ENCODE results near the gene BMP2.

BMP2 gene

DNA sequence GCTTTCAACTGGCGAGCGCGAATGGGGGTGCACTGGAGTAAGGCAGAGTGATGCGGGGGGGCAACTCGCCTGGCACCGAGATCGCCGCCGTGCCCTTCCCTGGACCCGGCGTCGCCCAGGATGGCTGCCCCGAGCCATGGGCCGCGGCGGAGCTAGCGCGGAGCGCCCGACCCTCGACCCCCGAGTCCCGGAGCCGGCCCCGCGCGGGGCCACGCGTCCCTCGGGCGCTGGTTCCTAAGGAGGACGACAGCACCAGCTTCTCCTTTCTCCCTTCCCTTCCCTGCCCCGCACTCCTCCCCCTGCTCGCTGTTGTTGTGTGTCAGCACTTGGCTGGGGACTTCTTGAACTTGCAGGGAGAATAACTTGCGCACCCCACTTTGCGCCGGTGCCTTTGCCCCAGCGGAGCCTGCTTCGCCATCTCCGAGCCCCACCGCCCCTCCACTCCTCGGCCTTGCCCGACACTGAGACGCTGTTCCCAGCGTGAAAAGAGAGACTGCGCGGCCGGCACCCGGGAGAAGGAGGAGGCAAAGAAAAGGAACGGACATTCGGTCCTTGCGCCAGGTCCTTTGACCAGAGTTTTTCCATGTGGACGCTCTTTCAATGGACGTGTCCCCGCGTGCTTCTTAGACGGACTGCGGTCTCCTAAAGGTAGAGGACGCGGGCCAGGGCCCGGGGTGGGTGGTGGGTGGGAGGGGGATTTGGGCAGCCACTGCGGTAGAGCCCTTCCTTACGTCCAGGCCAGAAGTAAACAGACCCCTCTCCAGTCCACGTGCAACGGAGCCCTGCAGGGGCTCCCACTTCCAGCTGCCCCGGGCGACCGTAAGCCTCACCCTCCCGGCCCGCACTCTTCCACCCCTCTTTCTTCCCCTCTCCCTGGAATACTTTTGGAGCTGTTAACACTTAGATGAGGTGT lies 998 bp downstream of the BMP2 start:
- no peak for DNase-seq

DNA sequence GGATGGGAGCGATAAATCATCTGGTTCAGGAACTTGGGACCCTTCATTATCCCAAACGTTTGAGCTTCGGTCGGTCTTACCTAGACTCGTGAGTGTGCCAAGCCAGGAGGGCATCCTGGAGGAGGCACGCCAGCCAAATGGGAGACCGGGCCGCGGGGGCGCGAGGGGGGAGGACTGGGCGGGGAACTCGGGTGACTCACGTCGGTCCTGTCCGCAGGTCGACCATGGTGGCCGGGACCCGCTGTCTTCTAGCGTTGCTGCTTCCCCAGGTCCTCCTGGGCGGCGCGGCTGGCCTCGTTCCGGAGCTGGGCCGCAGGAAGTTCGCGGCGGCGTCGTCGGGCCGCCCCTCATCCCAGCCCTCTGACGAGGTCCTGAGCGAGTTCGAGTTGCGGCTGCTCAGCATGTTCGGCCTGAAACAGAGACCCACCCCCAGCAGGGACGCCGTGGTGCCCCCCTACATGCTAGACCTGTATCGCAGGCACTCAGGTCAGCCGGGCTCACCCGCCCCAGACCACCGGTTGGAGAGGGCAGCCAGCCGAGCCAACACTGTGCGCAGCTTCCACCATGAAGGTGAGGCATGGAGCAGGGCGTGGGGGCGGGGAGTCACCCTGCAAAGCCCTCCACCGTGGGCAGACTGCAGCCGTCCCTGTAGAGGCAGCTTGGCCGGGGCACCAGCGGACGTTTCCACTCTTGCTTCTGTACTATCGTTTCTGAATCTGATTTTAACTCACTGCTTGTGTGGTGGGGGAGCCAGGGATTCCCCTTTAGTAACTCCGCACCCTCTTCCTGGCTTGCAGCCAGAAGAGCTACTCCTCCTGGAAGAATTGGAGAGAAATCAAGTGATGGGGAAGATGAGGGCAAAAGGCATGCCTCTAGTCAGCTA lies 2.7 kb downstream of the BMP2 start:
- no peak for DNase-seq

DNA sequence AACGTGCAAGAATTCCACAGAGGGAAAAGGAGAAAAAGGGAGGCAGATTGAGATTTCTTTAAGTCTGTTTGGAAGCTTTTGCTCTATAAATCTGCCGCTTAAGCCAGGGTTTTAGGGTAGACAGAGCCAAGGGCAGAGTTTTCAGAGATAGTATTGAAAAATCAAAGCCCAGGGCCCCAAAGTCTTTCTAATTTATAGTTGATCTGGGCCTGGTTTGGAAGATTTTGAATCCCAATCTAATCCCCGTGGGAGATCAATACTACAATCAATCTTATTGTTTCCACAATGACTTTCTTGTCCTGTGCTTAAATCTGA lies 3.3 kb downstream of the BMP2 start:
- no peak for DNase-seq

DNA sequence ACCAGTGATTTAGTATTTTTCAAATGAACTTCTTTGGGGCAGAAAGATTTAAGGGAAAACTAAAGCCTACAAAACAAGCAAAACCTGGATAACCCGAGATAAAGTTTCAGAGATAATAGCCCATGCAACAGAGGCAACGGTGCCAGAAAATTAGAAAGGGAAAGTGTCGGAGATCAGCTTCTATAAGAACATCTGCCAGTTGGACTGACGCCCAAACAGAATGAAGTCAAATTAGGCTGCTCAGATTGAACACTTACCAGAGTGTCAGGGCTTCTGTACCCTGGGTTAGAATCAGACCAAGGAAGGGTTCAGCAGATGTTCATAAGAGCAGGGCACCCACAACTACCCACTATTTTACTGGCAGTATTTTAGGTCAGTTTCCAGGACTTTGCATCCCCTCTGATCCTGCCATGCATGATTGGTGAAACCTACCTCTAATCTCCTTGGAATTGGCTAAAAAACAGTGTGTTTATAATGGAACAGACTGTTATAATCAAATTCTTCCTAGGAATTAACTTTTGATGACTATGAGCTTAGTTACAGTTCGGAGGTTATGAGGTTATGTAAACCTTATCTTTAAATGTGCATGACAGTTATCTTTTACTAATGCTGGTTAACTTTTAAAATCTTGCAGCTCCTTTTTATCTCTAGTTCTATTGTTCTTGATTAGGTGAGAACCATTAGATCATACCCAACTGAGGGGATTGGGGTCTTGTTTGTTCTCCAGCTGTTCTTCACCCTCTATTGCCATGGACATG lies 13.1 kb downstream of the BMP2 start:
- no peak for DNase-seq

DNA sequence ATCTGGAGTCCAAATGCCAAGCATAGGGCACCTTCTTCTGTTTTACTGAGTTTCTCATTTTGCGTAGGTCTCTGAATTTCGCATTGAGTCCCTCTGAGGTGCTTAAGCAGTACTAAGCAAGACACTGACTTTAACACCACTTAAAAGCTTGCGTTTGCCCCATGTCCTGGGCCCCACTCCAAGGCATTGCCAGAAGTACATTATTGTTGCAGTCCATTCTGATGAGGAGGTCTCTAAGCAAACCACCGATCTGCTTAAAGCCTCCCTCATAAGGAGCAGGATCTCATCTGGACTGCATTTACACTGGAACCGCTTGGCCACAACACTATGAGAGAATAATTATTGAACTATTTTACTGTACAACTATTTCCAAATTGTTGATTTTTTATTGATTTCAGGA lies 16.3 kb downstream of the BMP2 start:
- DNase-seq, result no peak

DNA sequence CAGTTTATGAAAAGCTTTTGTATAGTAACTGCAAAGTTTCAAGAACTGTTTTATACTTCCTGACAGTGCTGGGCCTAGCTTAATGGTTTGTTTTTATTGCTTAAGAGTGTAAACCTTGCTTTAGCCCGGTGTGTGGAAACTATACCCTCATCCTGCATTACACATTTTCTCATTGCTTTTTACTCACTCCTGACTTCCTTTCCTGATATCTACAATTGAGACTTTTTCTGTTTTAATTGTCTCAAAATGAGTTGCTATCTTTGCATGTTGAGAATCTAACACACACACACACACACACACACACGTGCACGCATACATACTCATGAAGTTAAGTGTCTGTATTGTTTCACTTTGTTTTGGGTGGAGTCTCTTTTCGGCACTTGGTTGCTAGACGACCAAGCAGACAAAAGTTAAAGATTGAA lies 16.7 kb downstream of the BMP2 start:
- no peak for DNase-seq

DNA sequence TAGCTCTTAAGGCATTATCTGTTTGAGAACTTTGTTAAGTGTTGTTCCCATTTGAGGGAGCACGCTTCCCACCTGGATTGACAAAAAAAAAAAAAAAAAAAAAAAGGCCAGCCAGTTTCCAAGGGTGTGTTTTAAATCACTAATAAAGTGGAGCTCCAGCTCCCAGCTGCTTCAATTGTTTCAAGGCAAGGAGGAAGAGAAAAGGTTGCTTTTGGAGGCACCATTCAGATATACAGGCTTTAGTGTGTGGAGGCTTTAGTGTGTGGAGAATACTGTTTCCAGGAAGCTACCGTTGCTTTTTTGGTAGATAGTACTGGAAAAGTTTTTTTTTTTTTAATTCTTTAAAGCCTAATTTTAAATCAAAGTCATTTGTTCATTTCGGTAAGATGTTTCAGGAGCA lies 17.3 kb downstream of the BMP2 start:
- no peak for DNase-seq

DNA sequence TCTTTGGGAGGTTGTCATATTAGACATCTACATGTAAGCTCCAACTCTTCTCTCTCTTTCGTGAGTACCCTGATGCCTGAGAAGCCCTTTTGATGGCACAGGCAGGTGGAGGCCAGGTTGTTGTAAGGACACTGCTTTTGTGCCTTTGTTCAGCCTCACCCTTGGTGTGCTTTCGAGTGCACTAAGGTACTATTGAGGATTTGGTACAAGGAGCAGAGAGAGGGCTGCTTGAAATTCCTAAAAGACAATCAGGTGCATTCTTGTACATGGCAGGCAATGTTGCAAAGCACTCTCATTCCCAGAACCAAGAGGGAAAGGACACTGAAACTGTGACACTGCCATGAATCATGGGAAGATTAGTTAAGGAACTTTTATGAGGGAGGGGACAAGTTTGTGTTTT lies 19.1 kb downstream of the BMP2 start:
- no peak for DNase-seq

DNA sequence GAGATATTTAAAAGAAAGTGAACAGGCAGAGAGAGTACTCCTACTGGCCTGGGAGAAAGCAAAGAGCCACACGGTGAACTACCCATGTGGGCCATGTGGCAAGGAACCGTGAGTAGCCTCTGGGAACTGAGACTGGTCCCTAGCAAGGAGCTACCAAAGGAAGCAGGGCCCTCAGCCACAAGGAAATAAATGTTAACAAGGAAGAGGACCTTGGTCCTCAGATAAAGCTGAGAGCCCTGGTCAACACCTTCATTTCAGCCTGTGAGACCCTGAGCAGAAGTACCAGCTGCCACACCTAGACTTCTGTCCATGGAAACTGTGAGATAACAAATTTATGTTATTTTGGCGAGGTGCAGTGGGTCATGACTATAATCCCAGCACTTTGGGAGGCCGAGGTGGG lies 25.3 kb downstream of the BMP2 start:
- DNase-seq, result no peak

DNA sequence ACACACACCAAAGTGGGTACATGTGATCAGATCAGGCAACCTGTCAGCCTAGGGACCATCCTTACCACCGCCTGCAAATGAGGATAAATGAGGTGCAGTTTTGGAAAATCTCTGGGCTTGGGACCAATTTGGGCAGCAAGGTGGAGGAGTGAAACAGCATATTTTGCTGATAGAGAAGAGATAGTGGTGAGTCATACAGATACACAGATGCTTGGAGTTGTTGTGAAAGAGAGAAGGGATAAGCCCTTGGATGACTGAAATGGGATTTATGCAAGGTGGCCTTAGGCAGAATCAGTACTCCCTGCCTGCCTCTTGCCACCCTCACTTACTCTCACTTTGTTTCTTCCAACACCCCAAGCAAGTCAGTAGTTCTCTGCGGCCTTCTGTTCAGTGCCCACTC lies 34.7 kb downstream of the BMP2 start:
- no peak for DNase-seq

DNA sequence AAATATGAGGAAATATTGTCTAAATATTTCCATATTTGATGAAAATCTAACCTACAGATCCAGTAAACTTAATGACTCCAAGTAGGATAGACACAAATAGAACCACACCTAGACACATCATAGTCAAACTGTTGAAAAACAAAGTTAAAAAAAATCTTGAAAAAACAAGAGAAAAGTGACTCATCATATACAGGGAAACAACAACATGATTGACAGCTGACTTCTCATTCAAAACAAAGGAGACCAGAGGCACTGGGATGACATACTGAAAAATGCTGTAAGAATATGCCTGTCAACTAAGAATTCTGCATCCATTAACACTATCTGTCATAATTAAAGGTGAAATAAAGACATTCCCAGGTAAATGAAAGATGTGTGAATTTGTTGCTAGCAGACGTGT lies 38.8 kb downstream of the BMP2 start:
- no peak for DNase-seq

DNA sequence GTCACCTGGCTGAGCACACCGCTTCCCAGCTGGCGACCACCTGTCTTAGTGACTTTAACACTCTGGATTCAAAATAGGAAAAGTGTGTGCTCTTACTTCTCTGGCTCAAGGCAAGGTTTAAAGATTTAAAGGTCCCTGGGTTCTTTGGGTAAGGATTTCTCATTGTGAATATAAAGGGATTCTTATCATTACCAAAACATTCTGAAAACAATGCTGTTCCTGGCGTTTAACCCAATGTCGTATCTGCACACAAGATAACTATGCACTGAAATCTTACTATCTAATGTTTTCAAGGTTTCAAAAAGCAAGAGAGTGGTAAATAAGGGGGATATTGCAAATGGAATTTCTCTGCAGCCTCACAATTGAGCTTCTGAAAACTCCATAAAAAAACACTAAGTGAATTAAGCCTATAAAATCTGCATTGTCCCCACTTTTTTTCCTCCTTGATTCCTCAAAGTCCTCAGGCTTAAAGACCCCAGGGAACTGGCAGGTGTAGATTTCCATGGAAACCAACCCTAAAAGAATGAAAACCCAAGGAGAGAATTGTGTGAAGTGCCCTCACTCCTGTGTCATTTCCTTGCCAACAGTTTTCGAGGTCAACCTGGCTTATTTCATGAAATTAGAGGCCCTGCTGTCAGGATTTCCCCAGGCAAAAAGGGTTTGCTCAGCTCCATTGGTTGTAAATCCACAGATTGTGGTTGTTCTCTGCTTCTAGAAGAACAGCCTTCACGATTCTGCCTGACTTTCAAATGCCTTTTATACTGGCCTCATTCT lies 44.0 kb downstream of the BMP2 start:
- DNase-seq, result no peak

DNA sequence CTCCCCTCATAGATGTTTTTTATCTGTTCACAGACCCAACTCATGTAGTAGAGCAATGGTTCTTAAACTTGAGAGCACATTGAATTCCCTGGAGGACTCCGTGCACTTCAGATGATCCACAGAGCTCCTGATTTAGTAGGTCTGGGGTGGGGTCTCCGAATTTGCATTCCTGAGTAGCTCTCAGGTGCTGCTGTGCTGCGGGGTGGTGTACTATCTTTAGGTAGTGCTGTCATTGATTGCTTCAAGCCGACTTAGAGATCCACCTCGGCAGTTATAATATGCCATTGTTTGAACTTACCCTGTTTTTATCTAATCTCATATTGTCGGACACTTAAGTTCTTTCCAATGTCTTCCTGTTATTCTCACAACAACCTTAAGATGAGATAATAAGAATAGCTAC lies 45.0 kb downstream of the BMP2 start:
- no peak for DNase-seq

DNA sequence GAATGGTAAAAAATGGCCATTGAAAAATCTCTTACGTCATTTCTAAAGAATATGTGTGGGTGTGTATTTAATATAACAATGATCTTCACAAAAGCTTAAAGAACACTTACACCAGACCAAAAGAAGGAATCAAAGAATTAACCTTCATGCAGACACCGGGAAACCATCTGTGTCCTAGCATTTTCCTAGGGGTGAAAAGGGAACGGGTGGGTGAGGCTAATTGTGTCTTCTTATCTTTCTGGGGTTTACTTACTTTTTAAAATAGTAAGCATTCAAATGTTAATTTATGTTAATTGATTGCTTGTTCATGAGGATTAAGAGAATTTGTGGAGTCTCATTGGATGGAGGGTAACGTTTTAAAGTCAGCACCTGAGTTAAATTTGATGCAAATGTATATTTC lies 47.5 kb downstream of the BMP2 start:
- no peak for DNase-seq

DNA sequence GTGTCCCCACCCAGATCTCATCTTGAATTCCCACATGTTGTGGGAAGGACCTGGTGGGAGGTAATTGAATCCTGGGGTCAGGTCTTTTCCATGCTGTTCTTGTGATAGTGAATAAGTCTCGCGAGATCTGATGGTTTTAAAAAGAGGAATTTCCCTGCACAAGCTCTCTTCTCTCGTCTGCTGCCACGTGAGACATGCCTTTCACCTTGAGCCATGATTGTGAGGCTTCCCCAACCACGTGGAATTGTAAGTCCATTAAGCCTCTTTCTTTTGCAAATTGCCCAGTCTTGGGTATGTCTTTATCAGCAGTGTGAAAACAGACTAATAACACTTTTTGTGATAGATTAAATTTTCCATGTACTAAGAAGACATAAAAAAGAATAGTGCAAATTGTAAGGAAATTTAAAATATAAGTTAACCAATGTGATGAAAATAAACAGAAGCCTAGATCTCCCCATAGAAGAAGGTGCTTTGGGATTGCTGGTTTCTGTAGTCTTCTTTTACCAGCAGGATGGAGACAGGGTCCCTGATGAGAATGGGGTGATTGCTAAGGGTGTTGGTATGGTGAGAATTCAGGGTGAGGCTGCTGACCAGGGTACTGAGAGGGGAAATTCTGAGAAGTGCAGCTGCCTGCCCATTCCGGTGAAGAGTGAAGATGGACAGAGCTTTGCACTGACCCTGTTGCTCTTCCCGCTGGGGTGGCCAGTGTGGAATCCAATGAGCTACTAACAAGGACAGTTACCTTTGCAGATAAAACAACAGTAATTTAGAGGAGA lies 50.7 kb downstream of the BMP2 start:
- no peak for DNase-seq

DNA sequence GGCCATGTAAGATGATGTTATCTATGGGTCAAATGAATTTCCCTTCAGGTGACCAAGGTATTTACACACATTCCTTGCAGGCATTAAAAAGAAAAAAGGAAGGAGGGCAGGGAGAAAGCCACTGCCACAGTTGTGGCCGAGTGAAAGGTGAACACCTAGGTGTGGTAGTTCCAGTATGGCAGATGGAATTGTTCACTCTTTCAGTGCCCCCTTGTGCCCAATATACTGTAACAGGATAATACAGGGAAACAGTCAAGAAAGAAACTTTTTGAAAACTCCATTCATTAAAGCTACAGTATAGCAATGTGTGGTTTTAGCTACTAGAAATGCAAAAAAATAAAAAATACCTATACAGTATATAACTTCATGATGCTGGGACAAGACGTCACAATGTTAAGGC lies 52.1 kb downstream of the BMP2 start:
- no peak for DNase-seq

DNA sequence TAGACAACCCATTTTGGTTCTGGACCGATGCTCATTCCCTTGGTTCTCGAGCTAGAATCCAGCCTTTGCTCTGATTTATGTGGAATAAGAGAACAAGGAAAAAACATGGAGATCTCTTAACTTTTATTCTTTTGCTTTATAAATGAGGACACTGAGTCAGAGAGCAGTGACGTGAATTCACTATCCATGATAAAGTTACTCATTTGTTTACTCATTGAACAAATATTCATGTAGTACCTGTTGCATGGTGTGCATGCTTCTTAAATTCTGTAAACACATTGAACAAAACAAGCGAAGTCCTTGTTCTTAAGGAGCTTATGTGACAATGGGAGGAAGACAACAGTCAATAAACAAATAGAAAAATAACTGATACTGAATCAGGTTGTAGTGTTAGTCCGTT lies 56.9 kb downstream of the BMP2 start:
- no peak for DNase-seq

DNA sequence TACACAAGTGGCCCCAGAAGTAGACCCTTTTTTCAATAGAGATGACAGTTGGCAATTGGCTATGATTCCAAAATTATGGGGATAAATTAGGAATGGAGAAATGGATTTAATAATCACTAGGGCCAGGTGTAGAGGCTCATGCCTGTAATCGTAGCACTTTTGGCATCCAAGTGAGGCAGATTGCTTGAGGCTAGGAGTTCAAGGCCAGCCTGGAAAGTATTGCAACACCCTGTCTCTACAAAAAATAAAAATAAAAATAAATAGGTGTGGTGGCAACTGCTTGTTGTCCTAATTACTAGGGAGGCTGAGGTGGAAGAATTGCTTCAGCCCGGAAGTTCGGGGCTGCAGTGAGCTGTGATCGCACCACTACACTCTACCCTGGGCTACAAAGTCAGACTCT lies 60.0 kb downstream of the BMP2 start:
- no peak for DNase-seq

DNA sequence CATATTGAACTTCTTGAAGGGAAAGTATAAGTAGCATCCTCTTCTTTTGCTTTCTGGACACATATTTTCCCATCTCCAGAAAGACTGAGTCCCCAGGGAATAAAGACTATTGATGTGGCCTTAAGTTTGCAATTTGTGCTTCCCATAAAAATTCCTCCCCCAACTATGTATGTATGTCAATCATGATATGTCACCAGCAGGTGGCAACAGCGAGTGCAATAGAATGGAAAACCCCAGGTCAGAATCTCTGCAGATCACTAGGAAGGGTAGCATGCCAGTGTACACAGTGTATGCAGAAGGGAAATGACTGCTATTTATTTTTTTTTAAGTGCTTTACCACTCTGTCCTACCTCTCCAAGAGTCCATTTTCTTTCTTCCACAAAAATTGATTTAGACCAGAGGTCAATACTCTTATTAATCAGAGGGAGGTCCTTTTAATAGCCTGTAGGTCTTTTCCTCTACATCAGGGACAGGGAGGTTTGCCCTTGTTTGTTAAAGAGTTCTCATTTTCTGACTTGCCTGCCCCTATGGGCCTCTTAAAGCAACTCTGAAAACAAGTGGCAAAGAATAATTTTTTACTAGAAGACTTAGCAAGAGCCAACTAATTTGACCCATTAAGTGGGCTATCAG lies 61.4 kb downstream of the BMP2 start:
- no peak for DNase-seq

DNA sequence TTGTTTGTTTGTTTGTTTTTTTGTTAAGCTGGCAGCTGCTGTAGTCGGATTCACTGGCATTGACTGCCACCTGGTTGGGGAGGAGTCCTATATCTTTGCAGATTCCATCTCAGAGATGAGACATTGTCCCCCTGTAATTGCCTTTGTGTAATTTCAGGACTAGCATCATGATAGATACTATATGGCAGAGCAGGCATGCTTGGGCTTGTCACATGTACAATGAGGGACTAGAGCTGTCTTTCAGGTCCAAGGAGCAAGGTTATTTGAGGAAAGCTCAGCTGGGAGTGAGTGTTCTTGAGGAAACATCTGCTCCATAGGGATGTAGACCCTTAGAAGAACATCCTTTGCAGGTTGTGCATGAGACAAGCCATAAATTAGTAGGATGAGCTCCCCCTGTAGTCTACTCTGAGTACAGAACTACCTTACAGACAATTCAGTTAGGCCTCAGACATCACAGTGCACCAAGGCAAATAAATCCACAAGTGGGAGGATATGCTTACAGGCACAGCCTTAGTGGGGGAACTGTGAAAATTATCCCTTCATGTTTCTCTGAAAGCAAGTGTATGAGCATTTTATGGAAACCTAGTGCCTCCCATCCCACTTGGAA lies 62.1 kb downstream of the BMP2 start:
- no peak for DNase-seq

Data from central memory CD4-positive, alpha-beta T cell (primary cell).